SK-N-SH (cell line): ENCODE measurements around the gene FKRP. TPM values are rescaled to one million over a fixed set of nuclear protein-coding genes. Genes with fewer than 3 reads are reported as not detected.

Source experiments
- CTCF ChIA-PET: fragments of 300-600, 350-600 bp; formaldehyde crosslinking; extraction: SDS; loops from one replicate; lab custom pipeline; 2021; lab: Yijun Ruan, JAX
- POLR2A ChIA-PET: fragments of 350-600 bp; sonication (Branson Sonifier 250); formaldehyde crosslinking; extraction: SDS; loops from one replicate; lab custom pipeline; 2020; ENCODE audit warnings: antibody characterized with exemption, inconsistent platforms; lab: Yijun Ruan, JAX
- DNase-seq: peaks from one replicate; pipeline ENCODE4 v3.0.0; 2012
- H2AFZ ChIP-seq: fragments of 200-600 bp; sonication (generic); 2 replicates; pipeline ENCODE4 v1.8.1; 2016; ENCODE audit warnings: antibody characterized with exemption, mild to moderate bottlenecking, low read depth
- H3F3A ChIP-seq: fragments of 200-600 bp; sonication (generic); replicated peaks from 2 replicates; pipeline ENCODE3; 2016; ENCODE audit warnings: antibody characterized with exemption, mild to moderate bottlenecking; ENCODE audit not compliant: insufficient read depth
- H3K27ac ChIP-seq, 2 experiments: fragments of 200-500 bp in 1 of 2; fragments of 200-600 bp in 1 of 2; sonication (Bioruptor generic) in 1 of 2; sonication (generic), shearing (Covaris generic) in 1 of 2; 2 replicates each; pipeline versions ENCODE4 v1.5.1 to v1.6.1; 2014 to 2016; ENCODE audit warnings: low read depth in 2 of 2, inconsistent platforms in 1 of 2, low read length in 1 of 2, mild to moderate bottlenecking in 1 of 2, mixed read lengths in 1 of 2
- H3K27me3 ChIP-seq: fragments of 200-600 bp; sonication (generic), shearing (Covaris generic); 2 replicates; pipeline ENCODE4 v1.6.1; 2016; ENCODE audit warnings: mixed run types; ENCODE audit not compliant: insufficient read depth
- H3K36me3 ChIP-seq, 2 experiments: fragments of 200-500 bp in 1 of 2; fragments of 200-600 bp in 1 of 2; sonication (Bioruptor generic) in 1 of 2; sonication (generic) in 1 of 2; replicated peaks in 1 of 2; 2 replicates each; pipeline versions ENCODE3 to v1.5.1; 2014 to 2016; ENCODE audit warnings: low read length in 1 of 2, mild to moderate bottlenecking in 1 of 2; ENCODE audit not compliant: insufficient read depth in 2 of 2, control insufficient read depth in 1 of 2
- H3K4me1 ChIP-seq, 2 experiments: fragments of 200-500 bp in 1 of 2; fragments of 200-600 bp in 1 of 2; sonication (Bioruptor generic) in 1 of 2; sonication (generic), shearing (Covaris generic) in 1 of 2; 2 replicates each; pipeline versions ENCODE4 v1.5.1 to v1.6.1; 2014 to 2016; ENCODE audit warnings: low read depth in 1 of 2, low read length in 1 of 2, mixed run types in 1 of 2; ENCODE audit not compliant: insufficient read depth in 2 of 2, control insufficient read depth in 1 of 2
- H3K4me2 ChIP-seq: fragments of 200-600 bp; sonication (generic), shearing (Covaris generic); 2 replicates; pipeline ENCODE4 v1.6.1; 2017; ENCODE audit warnings: mixed run types
- H3K4me3 ChIP-seq, 2 experiments: fragments of 200-500 bp in 1 of 2; fragments of 200-600 bp in 1 of 2; sonication (Bioruptor generic) in 1 of 2; sonication (generic), shearing (Covaris generic) in 1 of 2; 2 replicates each; pipeline versions ENCODE4 v1.5.1 to v1.8.1; 2014 to 2016; ENCODE audit warnings: low read depth in 2 of 2, inconsistent platforms in 1 of 2, low read length in 1 of 2, mild to moderate bottlenecking in 1 of 2, mixed read lengths in 1 of 2, moderate library complexity in 1 of 2
- H3K79me2 ChIP-seq: fragments of 200-600 bp; sonication (generic); 2 replicates; pipeline ENCODE4 v1.8.1; 2017; ENCODE audit warnings: mild to moderate bottlenecking; ENCODE audit not compliant: insufficient read depth
- H3K9ac ChIP-seq: fragments of 200-600 bp; sonication (generic); 2 replicates; pipeline ENCODE4 v1.6.1; 2017; ENCODE audit warnings: mixed run types
- H3K9me2 ChIP-seq: fragments of 200-600 bp; sonication (generic); 2 replicates; pipeline ENCODE4 v1.6.1; 2017; ENCODE audit warnings: mixed run types
- H3K9me3 ChIP-seq: fragments of 200-600 bp; sonication (generic); 2 replicates; pipeline ENCODE4 v1.6.1; 2017; ENCODE audit warnings: mixed run types, mild to moderate bottlenecking, moderate library complexity
- H4K20me1 ChIP-seq: fragments of 200-600 bp; sonication (generic); 2 replicates; pipeline ENCODE4 v1.6.1; 2017; ENCODE audit warnings: mild to moderate bottlenecking, mixed run types; ENCODE audit not compliant: insufficient read depth
- CHD2 ChIP-seq: fragments of 150-350 bp; IDR thresholded peaks from 2 replicates; pipeline ENCODE4 v1.6.1; 2018; ENCODE audit warnings: low read length; ENCODE audit not compliant: partially characterized antibody
- CTCF ChIP-seq: fragments of 200-600 bp; sonication (generic); IDR thresholded peaks from 2 replicates; pipeline ENCODE4 v1.6.1; 2017; ENCODE audit warnings: antibody characterized with exemption, mild to moderate bottlenecking, moderate library complexity
- ELF1 ChIP-seq: IDR thresholded peaks from 2 replicates; pipeline ENCODE4 v1.4.0; 2012
- EP300 ChIP-seq, 2 experiments: IDR thresholded peaks; 2 replicates each; pipeline versions ENCODE4 v1.4.0 to v1.6.1; 2012; ENCODE audit warnings: borderline replicate concordance in 1 of 2, low read depth in 1 of 2, low read length in 1 of 2
- EZH2phosphoT487 ChIP-seq: fragments of 200-600 bp; sonication (generic); IDR thresholded peaks from 2 replicates; pipeline ENCODE4 v1.6.1; 2017; ENCODE audit warnings: low read depth, mixed run types, mild to moderate bottlenecking, antibody characterized with exemption, moderate library complexity, borderline replicate concordance
- FOXJ3 ChIP-seq: sonication (generic); formaldehyde crosslinking; IDR thresholded peaks from 2 replicates; pipeline ENCODE4 v1.5.1; 2020; ENCODE audit warnings: mild to moderate bottlenecking, missing genetic modification reagents
- FOXM1 ChIP-seq: IDR thresholded peaks from 2 replicates; pipeline ENCODE4 v1.4.0; 2012; ENCODE audit warnings: low read depth, mild to moderate bottlenecking
- GABPA ChIP-seq: IDR thresholded peaks from 2 replicates; pipeline ENCODE4 v1.4.0; 2012; ENCODE audit warnings: low read depth, mild to moderate bottlenecking
- GATA2 ChIP-seq: sonication (generic); formaldehyde crosslinking; IDR thresholded peaks from 2 replicates; pipeline ENCODE4 v1.5.0; 2020; ENCODE audit warnings: mild to moderate bottlenecking, missing genetic modification reagents
- IRF3 ChIP-seq: fragments of 150-350 bp; IDR thresholded peaks from 2 replicates; pipeline ENCODE4 v1.6.1; 2016; ENCODE audit warnings: mild to moderate bottlenecking, low read depth, low read length
- JUND ChIP-seq: IDR thresholded peaks from 2 replicates; pipeline ENCODE4 v1.4.0; 2012
- MAX ChIP-seq: IDR thresholded peaks from 2 replicates; pipeline ENCODE4 v1.4.0; 2012; ENCODE audit warnings: low read depth
- MEF2A ChIP-seq: IDR thresholded peaks from 2 replicates; pipeline ENCODE4 v1.4.0; 2012; ENCODE audit warnings: low read depth, borderline replicate concordance
- MXI1 ChIP-seq: IDR thresholded peaks from 2 replicates; pipeline ENCODE4 v1.6.1; 2012; ENCODE audit warnings: mild to moderate bottlenecking, low read depth, low read length, improper control_type of control experiment
- NFIC ChIP-seq: IDR thresholded peaks from 2 replicates; pipeline ENCODE4 v1.4.0; 2012; ENCODE audit warnings: borderline replicate concordance
- NRF1 ChIP-seq: IDR thresholded peaks from 2 replicates; pipeline ENCODE4 v1.6.1; 2012; ENCODE audit warnings: low read depth, mild to moderate bottlenecking, low read length
- PBX3 ChIP-seq: IDR thresholded peaks from 2 replicates; pipeline ENCODE4; 2012
- POLR2AphosphoS5 ChIP-seq: IDR thresholded peaks from 2 replicates; pipeline ENCODE4 v1.6.1; 2012; ENCODE audit warnings: low read depth, low read length
- RAD21 ChIP-seq: IDR thresholded peaks from 2 replicates; pipeline ENCODE4 v1.6.1; 2012; ENCODE audit warnings: mild to moderate bottlenecking, low read length
- RCOR1 ChIP-seq: fragments of 150-350 bp; IDR thresholded peaks from 2 replicates; pipeline ENCODE4 v1.6.1; 2017; ENCODE audit warnings: antibody characterized with exemption, low read length
- RFX5 ChIP-seq: IDR thresholded peaks from 2 replicates; pipeline ENCODE4 v1.6.1; 2012; ENCODE audit warnings: mild to moderate bottlenecking, improper control_type of control experiment, low read length
- RXRA ChIP-seq: IDR thresholded peaks from 2 replicates; pipeline ENCODE4 v1.4.0; 2012; ENCODE audit warnings: low read depth, mild to moderate bottlenecking, borderline replicate concordance
- SIN3A ChIP-seq: IDR thresholded peaks from 2 replicates; pipeline ENCODE4 v1.6.1; 2012; ENCODE audit warnings: low read depth, mild to moderate bottlenecking, low read length, moderate library complexity, borderline replicate concordance
- SMC3 ChIP-seq: IDR thresholded peaks from 2 replicates; pipeline ENCODE4 v1.6.1; 2012; ENCODE audit warnings: low read depth, low read length, improper control_type of control experiment
- TAF1 ChIP-seq: IDR thresholded peaks from 2 replicates; pipeline ENCODE4 v1.6.1; 2012; ENCODE audit warnings: low read depth, mild to moderate bottlenecking, low read length, moderate library complexity, borderline replicate concordance
- TCF12 ChIP-seq: IDR thresholded peaks from 2 replicates; pipeline ENCODE4 v1.4.0; 2012
- TEAD4 ChIP-seq: IDR thresholded peaks from 2 replicates; pipeline ENCODE4 v1.4.0; 2012; ENCODE audit warnings: mild to moderate bottlenecking, borderline replicate concordance; ENCODE audit not compliant: insufficient read depth
- USF2 ChIP-seq: fragments of 150-350 bp; IDR thresholded peaks from 2 replicates; pipeline ENCODE4 v1.6.1; 2017; ENCODE audit warnings: antibody characterized with exemption, low read length, low read depth, borderline replicate concordance
- YY1 ChIP-seq: IDR thresholded peaks from 2 replicates; pipeline ENCODE4 v1.4.0; 2012; ENCODE audit warnings: low read depth, mild to moderate bottlenecking
- WGBS: methylation state at CpG from one replicate; pipeline ENCODE4 v1.1.6; 2017; ENCODE audit warnings: low lambda C conversion rate; 5-methylcytosine and 5-hydroxymethylcytosine counted together
- polyA plus RNA-seq, 3 experiments: library from polyadenylated mRNA; depleted of rRNA; stranded (reverse); fragments of >200 nt; gene quantifications; 2 replicates each; pipeline ENCODE4 v1.2.3, GENCODE V29; 2012

Gene FKRP
- polyA plus RNA-seq, 1 of the 3 experiments (the other 2 are of a cell fraction) = 37.3 TPM

- no peak overlapping the region for H2AFZ ChIP-seq
- TF ChIP-seq NRF1 (no peak), NFIC (no peak), EP300 (IDR thresholded peaks at IDR 0.05; ENCODE audit: borderline replicate concordance in 1 of 2, low read depth in 1 of 2, low read length in 1 of 2) (no peak), FOXJ3 (CRISPR knock-in tag) (no peak), TAF1 (peak; percentile 56; the same call in 1 of the 2 replicates), YY1 (peak; percentile 63), JUND (no peak), MEF2A (no peak), RCOR1 (no peak), MXI1 (peak; percentile 60), RAD21 (no peak), PBX3 (no peak), FOXM1 (no peak), SMC3 (no peak), ELF1 (no peak), CHD2 (no peak), SIN3A (peak; percentile 47; the same call in 1 of the 2 replicates), GABPA (no peak), TCF12 (peak; percentile 5; the same call in 1 of the 2 replicates), RFX5 (no peak), IRF3 (no peak), GATA2 (no peak), RXRA (no peak), USF2 (peak; percentile 37; the same call in 1 of the 2 replicates), MAX (peak; percentile 66; the same call in 1 of the 2 replicates), CTCF (no peak), POLR2AphosphoS5 (no peak), TEAD4 (no peak), EZH2phosphoT487 (no peak)
Measured at GRCh38 chr19:46787331-46788261, 41.7 kb downstream of the FKRP start.

More at GRCh38 chr19:46787331-46788261, 41.7 kb downstream of the FKRP start:
- Histone ChIP-seq H3F3A (peaks cover 26% of the 10 kb centered on the region), H3K9ac (peak overlapping the region; percentile 91), H3K36me3 (peaks cover 3 to 15% of the 10 kb centered on the region in 2 experiments), H3K79me2 (peaks cover 58% of the 10 kb centered on the region), H3K27ac (peak overlapping the region; percentile 87 to 92), H3K4me2 (peak overlapping the region; percentile 98), H3K27me3 (no peaks in the 10 kb centered on the region), H4K20me1 (peaks cover 9% of the 10 kb centered on the region; the same call in 1 of the 2 replicates), H3K9me3 (no peaks in the 10 kb centered on the region), H3K9me2 (no peaks in the 10 kb centered on the region), H3K4me1 (peaks cover 18 to 36% of the 10 kb centered on the region in 2 experiments; a peak in 3 of 4 replicates), H3K4me3 (peak overlapping the region; percentile 62 to 95)
- ChIA-PET POLR2A (interaction anchor here (0.6 to 1.5 kb wide), 4 partner anchors 40 to 53 kb away, joined by 3 to 6 read pairs (median 4); no protein-coding TSS in a partner anchor), CTCF (interaction anchor here (1.0 to 2.3 kb wide), 10 partner anchors 21 to 53 kb away, joined by 3 to 16 read pairs (median 4); no protein-coding TSS in a partner anchor)
- WGBS = 0% methylated on average over 20 of the region's 80 CpGs
- peak; percentile 74 for DNase-seq
